ENCODE data around the gene EIF4G3.
"Not testable (repeated sequence)": the region's sequence is repeated elsewhere in the genome, so short reads cannot be mapped to it uniquely, and the experiment has no call there.

The EIF4G3 gene

DNA sequence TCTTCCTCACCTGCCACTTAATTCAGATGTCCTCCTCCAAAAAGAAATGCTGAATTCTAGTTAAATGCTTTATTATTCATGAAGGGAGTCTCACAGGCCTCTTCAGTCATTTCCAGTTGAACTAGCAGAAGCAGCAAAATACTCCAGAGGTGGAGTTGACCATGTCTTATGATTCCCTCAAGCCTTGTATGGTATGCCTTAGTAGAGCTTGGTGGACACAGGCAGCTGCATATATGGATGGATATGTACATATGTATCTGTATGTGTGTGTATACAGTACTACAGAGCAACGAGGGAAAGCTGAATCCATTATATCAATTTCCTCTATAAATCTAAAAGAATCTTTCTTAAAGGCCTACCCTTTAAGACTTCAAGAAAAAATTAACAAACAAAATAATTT is 306.0 kb downstream of the EIF4G3 start:
- DNase-seq (ENCODE audit: low spot score) = no peak

DNA sequence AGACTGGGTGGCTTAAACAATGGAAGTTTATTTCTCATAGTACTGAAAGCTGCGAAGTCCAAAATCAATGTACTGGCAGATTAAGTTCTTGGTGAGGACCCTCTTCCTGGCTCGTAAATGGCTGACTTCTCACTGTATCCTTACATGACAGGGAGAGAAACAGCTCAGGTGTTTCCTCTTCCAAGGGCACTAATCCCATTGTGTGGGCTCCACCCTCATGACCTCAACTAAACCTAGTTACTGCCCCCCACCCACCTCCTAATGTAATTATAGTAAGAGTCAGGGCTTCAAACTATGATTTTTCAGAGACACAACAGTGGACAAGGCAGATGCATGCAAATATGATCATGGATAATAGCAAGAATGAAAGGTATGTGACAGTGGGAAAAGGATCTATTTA is 308.4 kb downstream of the EIF4G3 start:
- DNase-seq (ENCODE audit: low spot score) = no peak

DNA sequence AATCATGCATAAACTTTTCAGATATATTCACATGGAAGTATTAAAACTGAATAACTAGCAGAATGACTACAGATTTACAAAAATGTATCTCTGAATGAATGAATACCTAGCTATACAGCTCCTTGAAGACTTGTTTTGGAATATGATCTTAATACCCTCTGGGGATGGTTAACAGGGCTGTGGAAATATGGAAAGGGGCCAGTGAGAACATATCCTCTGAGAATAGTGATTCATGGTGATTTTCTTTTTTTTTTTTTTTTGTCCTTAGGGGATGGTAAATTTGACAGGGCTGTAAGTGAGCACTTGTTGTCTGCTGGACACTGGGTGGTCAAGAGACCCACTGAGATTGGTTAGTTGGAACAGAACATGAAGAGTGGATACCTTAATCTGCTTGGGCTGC is 308.9 kb downstream of the EIF4G3 start:
- DNase-seq (ENCODE audit: low spot score) = no peak

DNA sequence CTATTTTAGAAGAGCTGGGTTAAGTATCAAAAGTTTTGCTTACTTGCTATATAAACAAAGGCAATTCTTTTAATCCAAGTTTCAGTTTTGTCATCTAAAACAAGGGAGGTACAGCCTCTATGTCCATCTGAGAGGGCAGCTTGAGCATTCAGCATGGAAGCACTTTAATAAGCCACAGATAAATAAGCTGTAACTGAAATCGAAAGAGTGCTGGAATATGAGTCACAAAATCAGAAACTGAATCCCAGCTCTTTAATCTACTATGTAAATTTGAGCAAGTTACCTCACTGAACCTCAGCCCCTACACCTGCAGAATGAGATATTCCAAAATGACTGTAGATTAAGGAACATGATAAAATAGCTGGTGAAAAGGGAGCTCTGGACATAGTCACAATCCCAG is 309.6 kb downstream of the EIF4G3 start:
- DNase-seq (ENCODE audit: low spot score) = no peak

DNA sequence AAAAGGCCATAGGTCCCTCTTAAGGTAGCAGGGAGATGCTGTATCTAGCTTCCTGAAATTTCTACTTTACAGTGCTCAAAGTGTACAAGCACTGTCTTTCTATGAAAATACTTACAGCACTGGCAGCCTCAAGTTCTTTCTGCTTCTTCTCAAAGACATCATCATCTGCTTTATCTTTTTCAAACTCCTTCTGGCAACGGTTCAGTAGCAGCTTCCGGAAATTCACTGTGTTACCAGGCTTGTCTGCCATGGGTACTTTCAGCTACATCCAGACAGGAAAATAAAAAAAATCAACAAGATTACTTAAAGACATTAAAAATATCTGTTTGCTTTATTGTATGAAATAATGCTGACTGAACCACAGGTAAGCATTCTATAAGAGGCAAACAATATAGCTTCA is 311.7 kb downstream of the EIF4G3 start:
- DNase-seq (ENCODE audit: low spot score) = no peak

DNA sequence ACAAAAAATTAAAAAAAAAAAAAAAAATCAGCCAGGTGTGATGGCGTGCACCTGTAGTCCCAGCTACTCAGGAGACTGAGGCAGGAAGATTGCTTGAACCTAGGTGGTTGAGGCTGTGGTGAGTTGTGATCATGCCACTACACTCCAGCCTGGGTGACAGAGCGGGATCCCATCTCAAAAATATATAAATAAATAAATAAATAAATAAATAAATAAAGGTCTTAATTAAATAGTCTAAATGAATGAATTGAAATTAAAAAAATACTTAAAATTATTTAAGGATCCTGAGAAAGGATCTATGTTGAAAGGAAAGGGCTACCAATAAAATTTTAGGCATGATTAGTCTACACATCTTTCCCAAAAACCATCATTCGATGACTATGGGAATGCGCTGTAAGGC is 322.2 kb downstream of the EIF4G3 start:
- no peak for DNase-seq (ENCODE audit: low spot score)

DNA sequence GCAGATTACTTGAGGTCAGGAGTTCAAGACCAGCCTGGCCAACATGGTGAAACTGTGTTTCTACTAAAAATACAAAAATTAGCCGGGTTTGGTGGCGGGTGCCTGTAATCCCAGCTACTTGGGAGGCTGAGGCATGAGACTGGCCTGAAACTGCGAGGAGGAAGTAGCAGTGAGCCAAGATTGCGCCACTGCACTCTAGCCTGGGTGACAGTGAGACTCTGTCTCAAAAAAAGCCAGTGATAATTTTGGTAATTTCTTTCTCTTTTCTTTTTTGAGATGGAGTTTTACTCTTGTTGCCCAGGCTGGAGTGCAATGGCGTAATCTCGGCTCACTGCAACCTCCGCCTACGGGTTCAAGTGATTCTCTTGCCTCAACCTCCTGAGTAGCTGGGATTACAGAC is 324.9 kb downstream of the EIF4G3 start:
- DNase-seq (ENCODE audit: low spot score) = not testable (repeated sequence)

DNA sequence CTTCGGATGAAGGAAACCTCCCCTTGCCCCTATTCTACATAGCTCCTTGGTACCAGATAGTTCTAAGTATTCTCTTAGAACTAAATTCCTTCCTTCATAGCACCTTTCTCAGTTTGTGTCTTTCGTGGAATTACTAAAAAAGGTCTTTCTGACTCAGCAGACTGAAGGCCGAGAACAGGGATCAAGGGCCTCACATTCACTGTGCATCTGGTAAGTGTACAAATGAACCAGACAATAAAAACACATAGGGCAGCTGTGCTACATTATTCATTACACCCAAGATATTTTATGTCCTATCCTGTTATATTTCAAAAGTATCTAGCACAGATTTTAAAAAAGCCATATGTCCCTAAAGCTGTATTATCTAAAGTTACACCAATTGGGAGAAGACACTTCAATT is 326.7 kb downstream of the EIF4G3 start:
- DNase-seq (ENCODE audit: low spot score) = no peak

DNA sequence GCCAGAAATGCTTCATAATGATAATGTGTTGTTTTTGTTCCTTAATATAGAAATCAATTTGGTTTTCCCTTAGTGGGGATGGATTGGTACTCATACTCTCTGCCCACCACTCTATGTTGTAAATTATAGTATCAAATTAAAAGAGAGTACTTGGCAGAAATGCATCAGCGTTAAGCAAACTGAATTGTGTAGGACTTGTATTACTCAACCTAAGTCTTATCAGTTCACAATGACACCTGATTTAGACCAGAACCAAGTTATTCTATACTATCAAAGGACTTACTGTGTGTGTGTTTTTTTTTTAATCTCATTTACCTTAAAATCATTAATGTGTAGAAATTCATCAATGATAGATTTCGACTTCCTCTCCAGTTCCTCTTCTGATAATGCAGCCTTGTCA is 327.6 kb downstream of the EIF4G3 start:
- no peak for DNase-seq (ENCODE audit: low spot score)

DNA sequence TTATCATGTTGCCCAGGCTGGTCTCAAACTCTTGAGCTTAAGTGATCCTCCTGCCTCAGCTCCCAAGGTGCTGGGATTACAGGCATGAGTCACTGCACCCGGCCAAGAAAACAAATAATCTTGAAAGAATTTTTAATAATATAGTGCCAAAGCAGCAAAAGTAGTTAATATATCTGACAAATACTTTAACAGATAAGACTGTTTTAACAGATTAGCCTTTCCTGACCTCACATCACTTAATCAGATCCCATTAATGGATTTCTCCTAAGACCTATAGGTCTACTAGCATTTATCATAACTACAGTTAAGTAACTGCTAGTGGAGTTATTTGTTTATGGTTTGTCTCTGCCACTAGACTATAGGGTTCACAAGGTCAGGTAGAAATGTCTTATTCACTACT is 328.5 kb downstream of the EIF4G3 start:
- no peak for DNase-seq (ENCODE audit: low spot score)

DNA sequence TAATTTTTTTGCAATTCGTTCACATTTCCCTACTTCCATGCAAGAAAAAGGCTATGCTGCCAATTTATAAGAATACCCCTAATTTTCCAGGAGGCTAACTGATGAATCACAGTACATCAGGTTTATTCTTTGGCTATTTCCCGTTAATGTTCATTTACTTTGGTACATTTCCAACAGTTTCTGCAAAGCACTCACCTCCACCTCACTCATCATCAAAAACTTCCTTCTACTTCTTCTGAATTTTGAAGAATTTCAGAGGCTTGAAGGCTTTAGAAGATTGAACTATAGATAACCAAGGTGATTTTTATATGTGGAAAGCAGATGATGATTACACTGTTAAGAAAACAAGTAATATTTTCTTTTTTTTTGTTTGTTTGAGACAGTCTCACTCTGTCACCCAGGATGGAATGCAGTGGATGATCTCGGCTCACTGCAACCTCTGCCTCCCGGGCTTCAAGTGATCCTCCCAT is 329.1 kb downstream of the EIF4G3 start:
- DNase-seq (ENCODE audit: low spot score) = no peak

DNA sequence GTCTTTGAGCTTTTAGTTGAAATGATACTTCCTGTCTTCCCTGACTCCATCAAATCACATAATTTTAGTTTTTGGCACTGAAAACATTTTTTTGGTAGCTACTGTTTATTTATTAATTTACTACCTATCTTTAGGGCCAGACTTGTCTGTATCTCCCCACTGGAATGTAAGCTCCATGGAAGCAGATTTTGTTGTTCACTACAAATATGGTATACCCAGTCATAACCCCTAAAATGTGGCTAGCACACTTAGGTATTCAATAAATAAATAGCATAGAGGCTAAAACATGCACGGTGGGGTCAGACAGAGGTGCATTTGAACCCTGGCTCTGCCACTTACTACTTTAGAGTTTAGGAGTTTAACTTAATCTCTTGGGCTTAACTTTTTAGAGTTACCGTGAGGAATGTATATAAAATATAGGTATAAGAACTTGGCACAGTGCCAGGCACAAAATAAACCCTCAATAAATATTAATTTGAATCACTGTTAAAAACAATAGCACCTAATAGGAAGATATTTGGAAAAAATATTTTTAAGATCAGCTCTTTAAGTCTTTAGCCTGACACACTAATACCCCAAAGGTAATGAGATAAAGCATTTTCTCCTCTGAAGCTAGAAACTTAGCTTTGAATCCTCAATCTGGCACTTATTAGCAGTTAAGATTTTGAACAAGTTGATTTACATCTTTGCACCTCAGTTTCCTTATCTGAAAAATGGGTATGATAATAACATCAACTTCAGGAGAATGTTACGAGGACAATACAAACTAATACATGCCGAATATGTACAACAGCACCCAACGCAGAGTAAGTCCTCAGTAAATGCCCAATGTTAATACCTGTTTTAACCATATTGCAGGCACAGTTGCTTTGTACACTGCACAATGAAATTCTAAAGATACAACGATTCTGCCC is 330.0 kb downstream of the EIF4G3 start:
- no peak for DNase-seq (ENCODE audit: low spot score)

DNA sequence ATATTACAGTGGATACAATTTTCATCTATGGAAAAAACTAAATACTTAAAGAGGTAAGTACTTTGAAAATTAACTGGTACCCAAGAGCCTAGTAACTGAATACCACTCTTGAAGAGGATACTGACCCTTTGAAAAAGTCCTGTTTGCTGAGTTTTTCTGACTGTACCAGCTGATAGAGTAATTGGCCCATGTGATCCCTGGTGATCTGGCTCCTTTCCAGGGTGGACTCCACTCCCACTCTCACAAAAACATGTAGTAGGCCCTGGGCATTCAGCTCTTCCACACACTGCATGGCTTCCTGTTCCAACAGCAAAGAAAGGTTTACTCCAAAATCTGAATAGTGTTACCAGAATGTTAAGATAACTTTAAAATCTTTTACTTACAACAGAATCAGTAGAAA is 336.0 kb downstream of the EIF4G3 start:
- peak; percentile 45 for DNase-seq (ENCODE audit: low spot score)

DNA sequence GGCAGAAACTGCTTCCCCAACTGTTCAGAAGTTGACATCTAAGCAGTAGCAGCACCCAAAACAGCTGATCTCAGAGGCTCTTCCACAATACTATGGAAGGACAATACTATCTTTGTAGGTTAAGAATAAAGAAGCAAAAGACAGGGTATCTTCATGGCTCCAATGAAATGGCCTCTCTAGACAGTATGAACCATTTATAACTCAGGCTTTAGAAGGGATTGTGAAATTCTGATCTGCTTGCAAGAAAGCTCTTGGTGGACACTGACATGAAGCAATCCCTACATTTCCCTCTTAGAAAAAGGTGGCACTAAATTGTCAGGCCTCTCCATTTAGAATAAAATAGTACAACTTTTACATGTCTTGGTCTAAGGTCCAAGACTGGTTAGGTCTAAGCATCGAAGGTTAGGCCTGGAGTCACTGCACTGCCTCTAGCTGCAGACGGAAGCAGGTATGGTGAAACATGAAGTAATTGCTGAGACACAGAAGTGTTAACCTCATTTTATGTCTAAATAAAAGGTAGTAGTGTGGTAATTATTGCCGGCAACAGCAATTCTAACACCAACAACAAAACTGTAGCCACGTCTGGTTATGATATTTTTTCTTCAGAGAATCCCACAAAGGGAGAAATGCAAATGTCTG is 339.0 kb downstream of the EIF4G3 start:
- no peak for DNase-seq (ENCODE audit: low spot score)

DNA sequence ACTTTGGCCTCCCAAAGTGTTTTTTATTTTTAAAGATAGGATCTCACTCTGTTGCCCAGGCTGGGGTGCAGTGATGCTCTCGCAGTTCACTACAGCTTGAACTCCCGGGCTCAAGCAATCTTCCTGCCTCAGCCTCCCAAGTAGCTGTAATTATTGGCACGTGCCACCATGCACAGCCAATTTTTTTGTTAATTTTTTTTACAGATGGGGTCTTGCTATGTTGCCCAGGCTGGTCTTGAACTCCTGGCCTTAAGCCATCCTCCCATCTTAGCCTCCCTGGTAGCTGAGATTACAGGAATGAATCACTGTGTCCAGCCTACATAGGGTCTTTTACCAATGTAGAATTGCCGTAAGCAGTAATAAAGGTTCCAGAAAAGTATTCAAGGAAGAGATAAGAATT is 340.5 kb downstream of the EIF4G3 start:
- DNase-seq (ENCODE audit: low spot score) = no peak

DNA sequence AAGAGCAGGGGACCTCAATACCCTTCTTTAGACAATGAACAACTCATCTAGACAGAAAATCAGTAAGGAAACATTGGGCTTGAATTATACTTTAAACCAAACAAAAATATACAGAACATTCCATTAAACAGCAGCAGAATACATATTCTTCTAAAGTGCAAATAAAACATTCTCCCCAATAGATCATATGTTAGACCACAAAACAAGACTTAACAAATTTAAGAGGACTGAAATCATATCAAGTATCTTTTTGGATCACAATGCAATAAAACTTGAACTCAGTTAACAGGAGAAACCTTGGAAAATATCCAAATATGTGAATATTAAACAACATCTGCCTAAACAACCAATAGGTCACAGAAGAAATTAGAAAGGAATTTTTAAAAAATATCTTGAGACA is 341.9 kb downstream of the EIF4G3 start:
- no peak for DNase-seq (ENCODE audit: low spot score)

DNA sequence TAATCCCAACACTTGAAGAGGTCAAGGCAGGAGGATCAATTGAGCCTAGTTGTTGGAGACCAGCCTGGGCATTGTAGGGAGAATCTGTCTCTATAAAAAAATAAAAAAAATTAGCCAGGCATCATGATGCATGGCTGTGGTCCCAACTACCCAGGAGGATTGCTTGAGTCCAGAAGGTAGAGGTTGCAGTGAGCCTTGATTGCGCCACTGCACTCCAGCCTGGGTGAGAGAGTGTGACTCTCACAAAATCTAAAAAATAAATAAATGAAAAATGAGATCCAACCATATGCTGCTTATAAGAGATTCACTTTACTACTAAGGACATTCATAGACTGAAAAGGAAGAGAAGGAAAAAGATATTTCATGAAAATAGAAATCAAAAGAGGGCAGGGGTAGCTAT is 342.5 kb downstream of the EIF4G3 start:
- no peak for DNase-seq (ENCODE audit: low spot score)

DNA sequence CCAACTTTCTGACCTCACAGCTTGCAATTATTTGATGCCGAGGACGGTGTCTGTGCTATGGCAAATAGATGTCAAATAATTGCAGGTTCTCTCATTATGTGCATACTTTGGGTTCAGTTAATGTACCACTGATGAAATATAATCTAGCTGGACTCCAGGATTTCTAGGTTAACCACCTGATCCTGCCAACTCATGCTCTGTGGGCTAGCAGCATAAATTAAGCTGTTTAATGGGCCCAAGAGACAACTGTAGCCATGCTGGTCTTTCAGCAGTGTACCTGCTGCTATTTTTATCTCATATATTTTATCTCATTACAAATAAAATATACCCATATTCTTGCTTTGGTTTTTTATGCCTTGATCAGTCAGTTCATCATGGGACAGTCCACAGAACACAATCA is 346.3 kb downstream of the EIF4G3 start:
- DNase-seq (ENCODE audit: low spot score) = no peak

DNA sequence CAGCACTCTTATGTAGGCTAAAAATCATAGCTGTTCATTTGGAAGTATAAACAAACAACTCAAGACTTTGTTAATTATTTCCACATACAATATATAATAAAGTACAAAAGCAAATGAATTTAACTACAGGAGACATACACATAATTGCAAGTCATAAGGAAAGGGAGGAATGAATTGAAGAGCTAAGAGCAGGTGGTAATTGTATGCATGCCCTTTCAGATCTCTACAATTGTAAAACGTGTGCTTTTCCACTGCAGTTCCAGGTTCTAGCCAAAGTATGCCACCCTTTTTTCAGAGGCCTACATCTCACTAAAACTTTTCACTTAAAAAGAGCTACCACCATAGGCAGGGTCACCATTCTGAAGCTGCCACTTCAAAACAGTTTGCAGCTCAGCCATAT is 346.8 kb downstream of the EIF4G3 start:
- no peak for DNase-seq (ENCODE audit: low spot score)

DNA sequence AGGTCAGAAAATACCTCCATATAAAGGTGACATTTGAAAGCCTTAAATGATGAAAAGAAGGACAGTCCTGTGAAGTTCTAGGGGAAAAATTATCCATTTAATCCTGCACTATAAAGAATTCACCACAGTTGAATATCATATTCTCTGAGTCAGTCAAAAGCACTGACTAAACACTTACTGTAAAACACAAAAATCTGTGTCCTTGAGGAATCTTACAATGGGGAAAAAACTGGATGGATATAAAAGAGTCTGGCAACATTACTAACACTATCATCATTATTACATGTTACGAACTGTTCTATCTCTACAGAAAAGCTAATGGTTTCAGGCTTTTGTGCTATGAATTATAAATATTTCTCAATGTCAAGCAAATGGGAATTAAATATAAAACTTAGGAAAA is 347.2 kb downstream of the EIF4G3 start:
- DNase-seq (ENCODE audit: low spot score) = no peak

DNA sequence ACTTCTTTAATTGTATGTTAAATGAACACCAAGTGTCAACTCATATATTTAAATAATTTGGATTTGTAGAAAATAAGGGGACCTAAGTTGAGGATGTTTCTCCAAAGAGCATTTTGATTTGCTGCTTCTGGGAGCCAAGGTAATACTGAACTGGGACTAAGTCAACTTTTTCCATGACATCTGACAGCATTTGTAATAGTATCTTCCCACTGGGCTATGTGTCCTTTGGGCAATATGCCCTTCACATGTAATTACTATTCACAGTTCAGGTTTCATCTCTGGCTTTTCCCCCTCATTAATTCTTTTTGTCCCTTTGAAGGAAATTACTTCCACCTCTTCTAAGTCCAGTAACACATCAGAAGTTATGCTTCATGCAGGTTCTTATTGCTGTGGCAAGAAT is 352.9 kb downstream of the EIF4G3 start:
- DNase-seq (ENCODE audit: low spot score) = no peak

DNA sequence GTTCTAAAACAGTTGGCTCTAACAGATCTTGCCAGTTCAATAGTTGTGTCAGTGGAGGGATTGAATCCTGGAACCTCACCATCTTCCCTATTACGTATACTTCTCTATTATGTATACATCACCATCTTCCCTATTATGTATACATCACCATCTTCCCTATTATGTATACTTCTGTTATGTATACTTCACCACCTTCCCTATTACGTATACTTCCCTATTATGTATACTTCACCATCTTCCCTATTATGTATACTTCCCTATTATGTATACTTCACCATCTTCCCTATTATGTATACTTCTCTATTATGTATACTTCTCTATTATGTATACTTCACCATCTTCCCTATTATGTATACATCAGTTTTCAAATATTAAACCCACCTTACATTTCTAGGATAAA is 355.2 kb downstream of the EIF4G3 start:
- no peak for DNase-seq (ENCODE audit: low spot score)

DNA sequence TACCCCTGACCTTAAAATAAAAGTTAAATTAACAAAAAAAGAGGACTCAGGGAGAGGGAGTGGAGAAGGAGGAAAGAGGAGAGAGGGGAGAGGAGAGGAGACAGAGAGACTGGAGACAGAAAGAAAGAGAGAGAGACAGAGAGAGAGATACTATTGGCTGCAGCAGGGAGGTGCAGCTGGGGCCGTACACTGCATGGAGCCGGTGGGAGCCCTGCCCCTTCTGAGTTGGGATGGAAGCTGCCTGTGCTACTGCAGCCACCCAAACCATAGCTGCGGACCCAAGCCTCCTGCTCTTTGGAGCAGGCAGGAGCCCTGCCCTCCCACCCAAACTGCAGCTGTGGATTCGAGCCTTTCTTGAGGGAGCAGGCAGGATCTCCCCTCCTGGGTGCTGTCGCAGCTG is 356.9 kb downstream of the EIF4G3 start:
- no peak for DNase-seq (ENCODE audit: low spot score)

DNA sequence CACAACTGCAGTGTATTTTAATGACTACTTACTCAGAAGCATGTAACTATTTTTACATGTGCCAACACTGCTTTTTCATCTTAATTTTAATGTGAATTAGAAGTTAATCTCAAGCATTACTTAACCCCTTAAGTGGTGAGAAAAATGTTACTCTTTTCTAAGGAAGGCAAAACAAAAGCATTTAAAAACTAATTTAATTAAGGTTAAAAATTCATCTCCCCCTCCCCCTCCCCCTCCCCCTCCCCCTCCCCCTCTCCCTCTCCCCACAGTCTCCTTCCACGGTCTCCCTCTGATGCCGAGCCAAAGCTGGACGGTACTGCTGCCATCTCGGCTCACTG is 362.2 kb downstream of the EIF4G3 start:
- no peak for DNase-seq (ENCODE audit: low spot score)

All from hematopoietic multipotent progenitor cell treated with erythropoietin and hydrocortisone succinate and interleukin-3 and kit ligand, for 15 days (in vitro differentiated cells).